ENCODE results near the gene KCNT2.

The KCNT2 gene

DNA sequence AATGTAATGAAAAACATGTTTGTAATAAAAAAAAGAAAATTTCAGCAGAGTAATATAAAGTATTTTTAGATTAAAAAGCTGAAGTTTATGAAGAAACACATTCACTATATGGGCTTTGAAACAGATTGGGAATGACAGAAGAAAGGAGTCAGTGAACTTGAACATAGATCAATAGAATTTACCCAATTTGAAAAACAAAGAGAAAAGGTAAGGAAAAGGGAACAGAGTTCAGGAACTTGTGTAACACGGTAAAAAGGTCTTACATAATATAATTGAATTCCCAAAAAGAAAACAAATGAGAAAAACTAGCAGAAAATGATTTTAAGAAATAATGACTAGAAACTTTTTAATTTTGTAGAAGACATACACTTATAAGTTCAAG is 206.8 kb downstream of the KCNT2 start:
- DNase-seq (ENCODE audit: low read depth in 2 of 3, low spot score in 1 of 3): no peak

DNA sequence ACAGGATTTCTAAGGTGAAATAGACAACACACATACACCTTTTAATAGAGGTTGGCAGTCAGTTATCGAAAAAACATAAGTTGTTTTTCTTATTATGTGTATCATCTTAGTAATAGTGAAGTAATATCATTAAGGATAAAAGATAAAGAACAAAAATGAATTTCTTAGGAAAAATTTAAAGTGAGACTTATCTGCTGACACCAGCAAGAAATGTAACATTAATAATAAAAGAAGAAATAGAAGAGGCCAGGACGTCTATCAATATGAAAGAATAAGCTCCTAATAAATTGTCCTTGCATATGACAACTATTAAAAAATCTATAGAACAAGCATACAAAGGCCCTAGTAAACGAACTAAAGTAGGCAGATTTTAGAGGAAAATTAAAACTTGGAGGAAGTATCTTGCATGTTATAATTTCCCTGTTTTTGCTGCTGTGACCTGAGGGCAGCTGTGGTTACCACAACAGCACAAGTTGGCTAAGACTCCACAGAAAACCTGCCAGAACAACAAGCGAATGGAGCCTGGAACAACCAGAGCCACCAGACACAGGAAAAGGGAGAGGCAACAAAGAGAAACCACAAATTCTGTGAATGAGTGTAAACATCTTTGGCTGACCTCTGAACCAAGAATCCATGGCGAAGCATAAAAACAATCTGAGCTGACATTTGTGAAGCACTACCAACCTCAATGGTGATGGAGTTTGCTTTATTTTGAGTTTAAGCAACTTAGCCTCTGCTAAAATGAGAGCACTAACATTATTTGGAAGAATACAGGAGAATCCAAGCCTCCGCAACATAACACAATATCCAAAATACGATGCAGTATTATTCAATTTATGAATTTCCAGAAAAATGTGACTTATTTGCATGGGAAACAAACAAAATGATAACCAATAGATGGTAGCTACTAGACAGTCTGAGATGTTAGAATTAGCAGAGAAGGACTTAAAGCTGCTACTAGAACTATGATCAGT is 207.5 kb downstream of the KCNT2 start:
- no peak for DNase-seq (ENCODE audit: low read depth in 2 of 3, low spot score in 1 of 3)

DNA sequence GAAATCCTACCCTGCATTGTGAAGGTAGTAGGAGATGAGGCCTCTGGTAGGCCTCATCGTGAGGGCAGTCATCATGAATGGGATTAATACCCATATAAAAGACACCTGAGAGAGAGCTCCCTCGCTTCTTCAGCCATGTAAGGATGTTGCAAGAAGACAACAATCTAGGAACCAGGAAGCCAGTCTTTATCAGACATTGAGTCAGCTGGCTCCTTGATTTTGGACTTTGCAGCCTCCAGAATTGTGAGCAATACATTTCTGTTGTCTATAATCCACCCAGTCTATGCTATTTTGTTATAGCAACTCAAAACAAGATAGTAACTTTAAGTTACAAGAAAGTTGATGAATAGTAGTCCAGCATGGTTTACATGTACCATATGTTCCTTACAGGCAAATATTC is 208.5 kb downstream of the KCNT2 start:
- no peak for DNase-seq (ENCODE audit: low read depth in 2 of 3, low spot score in 1 of 3)

- no peak for DNase-seq (ENCODE audit: low read depth in 2 of 3, low spot score in 1 of 3)
Observed at GRCh38 chr1:196393742-196394141, 214.5 kb downstream of the KCNT2 start.

DNA sequence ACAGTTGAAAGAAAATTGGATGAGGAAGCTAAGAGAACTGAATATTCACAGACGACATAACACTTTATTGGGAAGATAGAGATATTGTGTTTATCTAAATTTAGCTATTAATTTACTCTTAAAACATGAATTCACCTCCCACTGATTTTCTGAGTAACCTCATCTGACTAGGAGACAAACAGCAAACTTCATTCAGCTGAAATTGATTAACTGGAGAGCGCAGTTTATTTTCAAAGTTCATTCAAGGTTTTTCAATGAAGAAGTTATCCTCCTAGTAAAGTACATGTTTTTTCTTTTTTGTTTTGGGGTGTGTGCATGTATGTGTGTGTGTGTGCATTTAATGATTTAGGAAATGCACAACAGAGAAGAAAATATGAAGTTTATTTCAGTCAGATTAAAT is 215.0 kb downstream of the KCNT2 start:
- DNase-seq (ENCODE audit: low read depth in 2 of 3, low spot score in 1 of 3): no peak

DNA sequence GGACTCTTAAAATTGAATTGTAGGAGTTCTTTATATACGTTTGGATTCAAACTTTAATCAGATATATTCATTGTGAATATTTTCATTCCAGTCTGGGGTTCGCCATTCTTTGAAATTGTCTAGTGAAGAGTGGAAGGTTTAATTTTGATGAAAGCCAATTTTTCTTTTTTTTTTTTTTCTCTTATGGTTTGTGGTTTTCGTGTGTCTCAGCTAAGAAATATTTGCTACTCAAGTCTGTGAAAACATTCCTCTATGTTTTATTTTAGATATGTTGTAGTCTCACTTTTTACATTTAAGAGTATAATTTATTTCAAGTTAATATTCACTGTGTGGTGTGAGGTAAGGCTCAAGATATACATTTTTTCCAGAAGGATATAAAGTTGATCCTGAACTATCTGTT is 220.5 kb downstream of the KCNT2 start:
- DNase-seq (ENCODE audit: low read depth in 2 of 3, low spot score in 1 of 3): no peak

DNA sequence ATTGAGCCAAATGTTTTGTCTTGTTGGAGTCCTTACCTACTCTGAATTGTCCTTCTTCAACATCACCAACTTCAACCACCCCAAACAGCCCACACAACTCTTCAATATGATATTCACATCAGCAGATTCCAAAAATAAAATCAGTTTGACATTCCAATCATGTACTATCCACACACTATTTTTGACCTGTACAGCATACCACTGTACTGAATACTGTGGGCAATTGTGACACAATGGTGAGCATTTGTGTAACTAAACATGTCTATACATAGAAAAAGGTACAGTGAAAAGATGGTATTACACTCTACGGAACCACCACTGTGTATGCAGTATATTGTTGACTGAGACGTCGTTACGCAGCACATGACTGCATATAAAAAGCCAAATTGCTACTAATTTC is 223.1 kb downstream of the KCNT2 start:
- no peak for DNase-seq (ENCODE audit: low read depth in 2 of 3, low spot score in 1 of 3)

DNA sequence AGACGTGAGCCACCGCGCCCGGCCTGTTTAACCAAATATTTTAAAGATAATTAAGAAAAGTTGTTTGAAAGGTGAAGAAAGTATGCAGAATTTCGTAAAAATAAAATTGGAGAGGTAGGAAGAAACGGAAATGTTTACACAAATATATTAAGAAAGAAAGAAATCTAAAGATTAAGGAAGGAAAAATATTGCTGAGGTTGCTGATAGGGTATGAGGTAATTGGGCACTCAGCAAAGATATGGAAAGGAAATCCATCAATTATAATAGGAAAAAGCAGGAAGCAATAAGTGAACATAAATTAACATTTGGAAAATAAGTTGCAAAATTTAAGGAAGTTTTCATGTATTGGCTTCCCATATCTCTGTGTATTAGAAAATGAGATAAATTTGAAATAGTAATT is 225.9 kb downstream of the KCNT2 start:
- DNase-seq (ENCODE audit: low read depth in 2 of 3, low spot score in 1 of 3): no peak

- DNase-seq (ENCODE audit: low read depth in 2 of 3, low spot score in 1 of 3): no peak
Observed at GRCh38 chr1:196381544-196381943, 226.7 kb downstream of the KCNT2 start.

DNA sequence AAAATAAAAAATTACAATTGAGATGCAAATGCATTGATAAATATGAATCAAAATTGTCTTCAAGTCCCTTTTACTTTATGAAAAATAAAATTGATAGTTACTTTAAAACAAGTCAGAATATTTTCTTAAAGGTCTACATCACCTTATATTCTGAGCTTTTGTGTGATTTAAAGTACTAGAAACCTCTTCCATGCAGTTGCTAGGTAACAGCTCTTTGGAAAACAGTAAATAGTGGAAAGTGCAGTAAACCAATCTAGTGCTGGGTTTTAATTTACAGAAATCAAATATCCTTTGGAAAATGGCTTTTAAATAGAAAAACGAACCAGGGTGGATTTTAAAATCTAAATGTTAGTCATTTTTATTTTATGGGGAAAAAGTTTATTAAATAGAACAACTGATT is 227.9 kb downstream of the KCNT2 start:
- no peak for DNase-seq (ENCODE audit: low read depth in 2 of 3, low spot score in 1 of 3)

DNA sequence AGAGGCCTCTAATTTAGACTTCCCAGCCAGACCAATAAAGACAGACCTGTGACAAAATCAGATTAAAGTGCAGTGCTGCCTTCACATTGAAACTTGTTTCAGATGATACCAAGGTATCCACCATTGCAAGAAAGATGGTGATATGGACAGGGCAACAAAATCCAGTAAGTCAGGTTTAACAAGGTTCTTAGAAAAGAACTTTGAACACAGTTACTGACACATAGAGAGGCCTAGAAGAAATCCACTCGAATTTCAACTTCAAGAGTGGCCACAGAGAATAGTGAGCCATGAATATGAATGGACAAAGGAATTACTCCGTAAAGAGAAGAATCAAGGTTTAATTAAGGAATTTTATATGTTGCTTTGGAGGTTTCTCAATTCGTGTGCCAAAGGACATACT is 230.4 kb downstream of the KCNT2 start:
- no peak for DNase-seq (ENCODE audit: low read depth in 2 of 3, low spot score in 1 of 3)

- no peak for DNase-seq (ENCODE audit: low read depth in 2 of 3, low spot score in 1 of 3)
Observed at GRCh38 chr1:196376630-196377328, 231.5 kb downstream of the KCNT2 start.

- no peak for DNase-seq (ENCODE audit: low read depth in 2 of 3, low spot score in 1 of 3)
Observed at GRCh38 chr1:196373798-196374197, 234.4 kb downstream of the KCNT2 start.

DNA sequence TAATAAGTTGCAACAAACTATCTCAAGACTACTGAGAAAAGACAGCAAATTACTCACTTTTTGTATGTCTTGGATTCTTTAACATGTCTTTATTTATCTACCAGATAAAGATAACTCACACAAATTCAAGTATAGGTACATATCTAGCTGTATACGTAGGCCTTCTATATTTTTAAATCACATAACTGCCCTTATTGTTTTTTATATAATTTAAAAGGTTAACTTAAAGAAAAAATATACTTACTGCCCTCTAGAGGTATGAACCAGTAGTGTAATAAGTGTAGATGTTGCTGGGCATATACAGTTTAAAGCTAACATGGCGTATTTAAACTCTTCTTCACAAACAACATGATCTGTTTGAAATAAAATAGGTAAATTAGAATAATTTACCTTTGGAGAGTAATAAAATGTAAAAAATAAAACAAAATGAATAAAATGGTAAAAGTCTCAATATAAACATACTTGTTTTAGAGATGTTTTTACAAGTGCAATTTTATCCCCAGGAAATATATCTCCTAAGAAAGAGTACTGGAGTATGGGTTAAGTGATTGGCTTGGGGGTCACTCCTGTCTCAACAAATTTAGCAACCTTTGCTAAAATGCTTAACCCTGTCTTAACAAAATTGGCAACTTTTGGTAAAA is 235.2 kb downstream of the KCNT2 start:
- no peak for DNase-seq (ENCODE audit: low read depth in 2 of 3, low spot score in 1 of 3)

GRCh38 chr1:196367838-196368237 is 240.4 kb downstream of the KCNT2 start:
- DNase-seq (ENCODE audit: low read depth in 2 of 3, low spot score in 1 of 3): no peak

GRCh38 chr1:196366817-196367495 is 241.3 kb downstream of the KCNT2 start:
- no peak for DNase-seq (ENCODE audit: low read depth in 2 of 3, low spot score in 1 of 3)

- DNase-seq (ENCODE audit: low read depth in 2 of 3, low spot score in 1 of 3): no peak
Observed at GRCh38 chr1:196361112-196361714, 247.0 kb downstream of the KCNT2 start.

DNA sequence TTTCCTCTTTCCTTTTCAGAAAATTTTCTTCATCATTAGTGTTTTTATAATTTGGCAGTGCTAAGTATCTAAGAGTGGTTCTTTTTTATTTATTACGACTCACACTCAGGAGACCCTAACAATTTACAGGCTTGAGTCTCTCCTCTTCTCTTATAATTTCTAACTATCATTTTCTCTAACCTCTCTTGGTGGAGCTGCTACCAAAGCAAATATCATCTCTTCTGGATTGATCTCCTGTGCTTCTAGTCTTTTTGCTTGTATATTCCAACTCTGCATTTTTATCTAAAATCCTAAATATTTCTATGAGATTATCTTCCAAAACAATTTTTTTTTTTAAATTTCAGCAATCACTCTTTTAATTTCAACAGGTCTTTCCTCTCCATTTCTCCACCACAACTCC is 250.3 kb downstream of the KCNT2 start:
- DNase-seq (ENCODE audit: low read depth in 2 of 3, low spot score in 1 of 3): no peak

- no peak for DNase-seq (ENCODE audit: low read depth in 2 of 3, low spot score in 1 of 3)
Observed at GRCh38 chr1:196355206-196355786, 252.9 kb downstream of the KCNT2 start.

DNA sequence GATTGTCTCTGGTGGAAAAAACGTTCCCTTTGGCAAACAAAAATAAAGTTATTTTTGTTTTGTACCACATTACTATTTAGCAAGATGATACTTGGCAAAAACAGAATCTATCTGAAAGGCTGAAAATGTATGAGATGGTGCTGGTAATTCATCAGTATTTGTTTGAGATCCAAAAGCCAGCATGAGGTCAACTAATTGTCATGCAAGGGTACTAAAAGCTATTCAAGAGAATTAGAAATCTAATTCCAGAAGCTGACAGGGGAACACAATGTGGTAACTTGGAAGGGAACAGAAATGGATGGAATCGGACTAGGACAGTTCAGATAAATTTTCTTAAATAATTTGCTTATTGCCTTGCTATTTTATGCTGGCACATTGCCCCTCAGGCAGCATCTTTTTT is 263.8 kb downstream of the KCNT2 start:
- DNase-seq (ENCODE audit: low read depth in 2 of 3, low spot score in 1 of 3): no peak

DNA sequence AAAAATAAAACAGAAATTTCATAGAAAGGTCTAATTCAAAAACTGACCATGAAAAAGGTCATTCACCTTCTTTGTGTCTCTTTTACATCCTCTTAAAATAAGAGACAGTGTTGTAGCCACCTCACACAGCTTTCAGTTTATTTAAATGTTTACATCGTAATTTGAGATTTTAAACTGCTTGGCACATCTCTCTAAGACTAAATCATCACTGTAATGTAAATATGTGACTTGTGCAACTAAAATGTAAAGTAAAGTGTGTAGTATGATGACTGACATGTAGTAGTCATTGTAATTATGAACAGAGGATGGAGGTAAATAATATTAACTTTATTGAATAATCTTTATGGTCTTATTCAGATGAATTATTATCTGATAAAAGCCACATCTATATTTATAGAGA is 283.9 kb downstream of the KCNT2 start:
- no peak for DNase-seq (ENCODE audit: low read depth in 2 of 3, low spot score in 1 of 3)
